ENCODE data around the gene GART. TPM values are rescaled to one million over a fixed set of nuclear protein-coding genes. Genes with fewer than 3 reads are reported as not detected.

The GART gene
- total and polyA plus RNA-seq, 2 of the 8 experiments (the other 6 are each of a cell fraction or from before 2014, with no cell fraction given) = 23.1 to 231 TPM

GRCh38 chr21:33491373-33492102 lies 50.4 kb downstream of the GART start, which contains the start of gene DNAJC28 (continued):
- no peak for TF ChIP-seq CHD7 (IDR thresholded peaks at IDR 0.05; ENCODE audit: insufficient replicate concordance, low read length)
- no peak for TF ChIP-seq GABPA (IDR thresholded peaks at IDR 0.05; ENCODE audit: borderline replicate concordance, insufficient read depth, low read length)
- TF ChIP-seq FOSL1 (IDR thresholded peaks at IDR 0.05; ENCODE audit: insufficient read depth, low read depth, low read length) = no peak
- TF ChIP-seq BRCA1 (IDR thresholded peaks at IDR 0.05; ENCODE audit: low read depth, low read length) = no peak
- peak; percentile 42 for TF ChIP-seq MAX (IDR thresholded peaks at IDR 0.05)
- TF ChIP-seq HDAC6 (IDR thresholded peaks at IDR 0.05; ENCODE audit: low read depth, low read length) = no peak
- no peak for TF ChIP-seq CTCF (IDR thresholded peaks at IDR 0.05; ENCODE audit: control extremely low read depth in 1 of 3, insufficient read depth in 1 of 3, low read depth in 1 of 3, low read length in 3 of 3)
